ENCODE results near the gene PIM2.
A peak's percentile ranks its signal among the peaks of the same experiment; 100 is the strongest.

PIM2 gene

DNA sequence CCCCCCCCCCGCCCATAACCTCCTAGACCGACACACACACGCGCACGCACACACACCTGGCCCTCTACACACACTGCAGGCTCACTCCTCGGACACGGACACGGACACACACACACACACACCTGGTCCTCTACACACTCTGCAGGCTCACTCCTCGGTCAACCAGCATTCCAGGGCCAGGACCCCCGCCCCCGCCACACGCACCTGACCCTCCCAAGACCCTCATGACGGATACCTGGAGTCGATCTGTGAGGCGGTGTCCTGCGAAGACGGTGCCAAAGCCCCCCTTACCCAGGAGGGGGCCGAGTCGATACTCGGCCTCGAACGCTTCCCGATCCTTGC is 552 bp downstream of the PIM2 start:
- CTCF ChIA-PET: no interaction called here
- no peak for DNase-seq (ENCODE audit: low spot score)
- POLR2A ChIA-PET (ENCODE audit: low non-redundant PET): interaction anchor here (0.6 kb wide), 1 partner anchor 36 kb away, joined by 3 read pairs; no protein-coding TSS in a partner anchor

DNA sequence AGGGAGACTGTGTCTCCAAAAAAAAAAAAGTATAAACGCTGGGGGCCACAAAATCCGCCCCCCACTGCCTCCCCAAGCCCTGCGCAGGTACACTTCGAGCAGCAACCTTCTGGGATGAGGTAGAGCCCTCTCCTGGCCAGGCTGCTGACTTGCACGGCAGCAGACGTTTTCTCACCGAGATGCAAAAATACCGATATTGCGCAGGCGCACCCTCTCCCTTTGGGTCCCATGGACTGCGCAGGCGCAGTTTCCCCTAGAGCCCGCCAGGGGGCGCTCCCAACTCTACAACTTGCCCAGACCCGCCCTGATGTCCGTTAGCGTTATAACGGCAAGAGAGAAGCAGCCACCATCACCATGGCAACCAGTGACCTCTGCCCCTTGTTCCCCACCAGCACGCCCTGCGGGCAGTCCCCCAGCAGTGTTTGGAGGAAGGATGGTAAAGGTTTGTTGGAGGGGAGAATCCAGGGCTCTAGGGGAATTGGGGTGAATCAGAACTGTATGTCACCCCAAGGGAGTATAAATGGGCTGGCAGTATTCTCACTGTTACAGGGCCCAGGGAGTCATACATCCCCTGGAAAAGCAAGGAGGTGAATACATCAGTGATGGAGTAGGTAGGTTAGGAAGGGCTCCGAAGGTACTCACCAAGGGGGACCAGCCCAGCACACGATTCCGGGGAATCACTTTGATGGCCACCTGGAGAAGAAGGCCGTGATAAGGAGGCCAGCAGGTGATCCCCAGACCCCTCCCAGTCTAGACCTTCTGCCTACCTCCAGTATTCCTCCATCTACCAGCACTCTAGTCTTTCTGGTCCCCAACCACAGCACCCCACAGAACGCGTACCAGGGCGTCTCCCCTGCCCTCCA is 1.5 kb downstream of the PIM2 start:
- DNase-seq (ENCODE audit: low spot score): peak; percentile 82
- H3K27ac ChIP-seq: peak overlapping the region; percentile 85
- TF ChIP-seq, protein P1, sequence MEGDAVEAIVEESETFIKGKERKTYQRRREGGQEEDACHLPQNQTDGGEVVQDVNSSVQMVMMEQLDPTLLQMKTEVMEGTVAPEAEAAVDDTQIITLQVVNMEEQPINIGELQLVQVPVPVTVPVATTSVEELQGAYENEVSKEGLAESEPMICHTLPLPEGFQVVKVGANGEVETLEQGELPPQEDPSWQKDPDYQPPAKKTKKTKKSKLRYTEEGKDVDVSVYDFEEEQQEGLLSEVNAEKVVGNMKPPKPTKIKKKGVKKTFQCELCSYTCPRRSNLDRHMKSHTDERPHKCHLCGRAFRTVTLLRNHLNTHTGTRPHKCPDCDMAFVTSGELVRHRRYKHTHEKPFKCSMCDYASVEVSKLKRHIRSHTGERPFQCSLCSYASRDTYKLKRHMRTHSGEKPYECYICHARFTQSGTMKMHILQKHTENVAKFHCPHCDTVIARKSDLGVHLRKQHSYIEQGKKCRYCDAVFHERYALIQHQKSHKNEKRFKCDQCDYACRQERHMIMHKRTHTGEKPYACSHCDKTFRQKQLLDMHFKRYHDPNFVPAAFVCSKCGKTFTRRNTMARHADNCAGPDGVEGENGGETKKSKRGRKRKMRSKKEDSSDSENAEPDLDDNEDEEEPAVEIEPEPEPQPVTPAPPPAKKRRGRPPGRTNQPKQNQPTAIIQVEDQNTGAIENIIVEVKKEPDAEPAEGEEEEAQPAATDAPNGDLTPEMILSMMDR (conservative IDR thresholded peaks at IDR 0.05; ENCODE audit: low read depth): peak; percentile 91
- ChIA-PET CTCF (interaction anchor here (0.7 kb wide), 1 partner anchor 14 kb away, joined by 5 read pairs; no protein-coding TSS in a partner anchor), POLR2A (ENCODE audit: low non-redundant PET) (no interaction called here)

More for the DNA sequence above, 552 bp downstream of the PIM2 start:
- H3K27ac ChIP-seq: peak overlapping the region; percentile 85
- TF ChIP-seq, protein P1 (conservative IDR thresholded peaks at IDR 0.05; ENCODE audit: low read depth): no peak

DNA sequence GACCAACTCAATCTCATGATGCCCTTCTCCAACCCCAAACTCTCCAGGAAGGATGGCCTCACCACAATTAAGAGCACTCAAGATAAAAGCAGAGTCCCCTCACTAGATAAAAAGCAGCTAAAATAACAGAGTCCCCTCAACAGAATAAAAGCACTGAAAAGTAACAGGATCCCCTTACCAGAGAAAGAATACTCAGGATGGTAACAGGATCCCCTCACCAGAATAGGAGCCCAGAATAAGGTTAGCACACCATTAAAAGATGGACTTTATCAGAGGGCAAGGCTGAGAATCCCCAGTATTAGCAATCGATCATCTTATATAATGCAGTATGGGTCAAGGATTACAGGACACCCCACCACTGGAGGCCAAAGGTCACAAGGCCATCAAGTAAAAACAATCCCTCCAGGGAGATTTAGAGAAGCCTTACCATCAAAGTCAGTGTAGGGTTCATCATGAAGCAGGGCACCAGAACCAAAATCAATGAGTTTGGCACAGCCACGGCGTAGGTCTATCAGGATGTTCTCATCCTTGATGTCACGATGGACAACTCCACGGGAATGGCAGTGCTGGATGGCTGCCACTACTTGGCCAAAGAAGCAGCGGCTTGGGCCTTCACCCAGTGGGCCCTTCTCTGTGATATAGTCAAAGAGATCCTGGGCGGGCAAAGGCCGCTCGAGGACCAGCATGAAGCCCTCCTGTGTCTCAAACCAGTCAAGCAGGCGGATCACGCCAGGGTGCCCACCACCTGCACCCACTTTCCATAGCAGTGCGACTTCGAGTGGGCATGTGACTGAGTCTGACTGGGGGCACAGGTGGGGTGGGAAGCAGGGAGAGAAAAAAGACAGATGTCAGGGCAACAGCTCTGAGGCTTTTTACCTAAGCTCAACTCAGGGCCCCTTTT is 4.0 kb downstream of the PIM2 start:
- TF ChIP-seq, protein P1 (conservative IDR thresholded peaks at IDR 0.05; ENCODE audit: low read depth): no peak
- ChIA-PET CTCF (interaction anchor here (0.6 kb wide), 1 partner anchor 51 kb away, joined by 3 read pairs; no protein-coding TSS in a partner anchor), POLR2A (ENCODE audit: low non-redundant PET) (no interaction called here)
- no peak overlapping the region for H3K27ac ChIP-seq
- DNase-seq (ENCODE audit: low spot score): no peak

DNA sequence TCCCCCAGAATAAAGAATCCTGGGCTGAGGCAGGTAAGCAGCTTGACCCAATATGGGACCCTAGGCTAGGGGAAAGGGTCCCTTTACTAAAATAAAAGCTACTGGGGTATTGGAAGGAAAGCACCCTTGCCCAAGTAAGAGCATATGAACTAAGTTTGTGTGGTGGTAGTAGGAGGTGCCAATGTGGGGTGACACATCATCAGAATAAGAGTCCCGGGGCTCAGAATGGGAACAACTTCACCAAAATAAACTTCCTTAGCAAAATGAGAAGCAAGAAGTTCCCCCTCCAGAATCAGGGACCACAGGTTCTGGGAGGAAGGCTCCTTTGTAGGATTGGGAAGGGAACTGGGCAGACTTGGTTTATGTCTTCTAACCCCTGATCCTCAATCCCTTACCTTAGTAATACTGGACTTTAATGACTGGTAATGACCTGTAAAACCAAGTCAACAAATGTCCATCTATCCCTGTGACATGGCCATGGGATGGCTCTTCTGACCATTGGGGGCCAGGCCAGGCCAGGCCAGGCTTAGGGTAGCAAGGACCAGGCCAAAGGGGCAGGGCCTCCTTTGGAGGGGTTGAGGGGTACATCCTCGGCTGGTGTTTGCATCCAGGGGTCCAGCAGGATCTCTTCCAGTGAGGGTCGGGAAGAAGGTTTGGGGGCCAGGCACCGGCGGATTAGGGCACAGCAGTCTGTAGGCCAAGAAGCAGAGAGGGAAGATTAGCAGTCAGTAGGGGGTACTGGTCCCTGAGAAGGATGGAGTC is 5.0 kb downstream of the PIM2 start:
- CTCF ChIA-PET: no interaction called here
- TF ChIP-seq, protein P1 (conservative IDR thresholded peaks at IDR 0.05; ENCODE audit: low read depth): no peak
- DNase-seq (ENCODE audit: low spot score): no peak
- no peak overlapping the region for H3K27ac ChIP-seq
- POLR2A ChIA-PET (ENCODE audit: low non-redundant PET): no interaction called here

DNA sequence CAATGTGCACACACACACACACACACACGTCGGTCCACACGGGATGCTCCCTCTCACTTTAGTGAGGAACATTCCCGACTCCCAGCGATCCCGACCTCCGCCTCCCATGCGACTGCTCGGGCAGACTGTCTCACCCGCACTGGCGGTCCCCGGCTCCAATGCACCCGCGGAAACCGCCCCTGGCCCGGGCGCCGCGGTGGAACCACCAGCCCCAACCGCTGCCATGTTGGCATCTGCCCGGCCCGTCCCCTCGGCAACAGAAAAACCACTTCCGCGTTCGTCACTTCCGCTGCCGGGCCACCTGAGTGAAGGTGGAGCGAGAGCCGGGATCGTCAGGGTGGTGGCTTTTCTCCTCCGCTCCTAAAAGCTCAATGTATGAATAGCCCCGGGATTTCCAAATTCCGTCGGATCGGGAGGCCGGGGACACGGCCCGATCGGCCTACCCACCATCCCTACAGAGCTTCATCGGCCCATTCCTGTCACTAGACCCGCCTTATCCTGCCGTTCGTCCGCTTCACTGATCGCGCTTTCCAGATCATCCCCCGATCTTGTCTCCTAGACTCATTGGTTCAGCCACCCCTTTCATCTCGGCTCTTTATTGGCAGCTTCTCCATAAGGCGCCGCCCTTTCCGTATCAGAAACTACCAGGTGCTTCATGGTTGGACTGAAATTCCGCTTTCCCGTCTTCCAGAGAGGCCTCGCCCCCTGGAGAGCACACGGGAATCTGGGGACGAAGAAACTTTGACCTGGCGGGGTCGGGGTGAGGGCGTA is 7.2 kb downstream of the PIM2 start, which contains the start of gene SLC35A2:
SLC35A2 (minus strand) TSS at position 235 of the 771 bp plus-strand sequence; CDS start at position 225, 10 bp downstream.
- peak within 1 kb of the TSS; percentile 87 for H3K27ac ChIP-seq
- ChIA-PET POLR2A (ENCODE audit: low non-redundant PET) (no interaction called here), CTCF (no interaction called here)
- TF ChIP-seq, protein P1 (conservative IDR thresholded peaks at IDR 0.05; ENCODE audit: low read depth): no peak
- DNase-seq (ENCODE audit: low spot score): peak; percentile 75

Measured in RWPE1 (cell line).